OCI-LY1 (cell line): ENCODE data around the gene OSR1.

Experiments used
- H2AFZ ChIP-seq: fragments of 200-600 bp; sonication (generic), shearing (Covaris generic); 2 replicates; pipeline ENCODE4 v1.6.0; 2014; ENCODE audit warnings: antibody characterized with exemption, mild to moderate bottlenecking, low read length
- H3F3A ChIP-seq: fragments of 200-600 bp; sonication (generic), shearing (Covaris generic); 2 replicates; pipeline ENCODE4 v1.6.0; 2014; ENCODE audit warnings: mild to moderate bottlenecking, antibody characterized with exemption, low read length, moderate library complexity; ENCODE audit not compliant: insufficient read depth
- H3K27ac ChIP-seq: fragments of 200-600 bp; sonication (generic); 2 replicates; pipeline ENCODE4 v1.5.1; 2014; ENCODE audit warnings: low read length, mixed run types, mild to moderate bottlenecking, low read depth; ENCODE audit not compliant: poor library complexity, severe bottlenecking
- H3K27me3 ChIP-seq: fragments of 200-600 bp; sonication (generic); 2 replicates; pipeline ENCODE4 v1.6.0; 2014; ENCODE audit warnings: antibody characterized with exemption, mild to moderate bottlenecking, low read length, moderate library complexity; ENCODE audit not compliant: insufficient read depth
- H3K36me3 ChIP-seq: fragments of 200-600 bp; sonication (generic); 2 replicates; pipeline ENCODE4 v1.6.1; 2014; ENCODE audit warnings: mild to moderate bottlenecking, antibody characterized with exemption, low read length, moderate library complexity, mixed read lengths; ENCODE audit not compliant: insufficient read depth
- H3K4me1 ChIP-seq: fragments of 200-600 bp; sonication (generic); 2 replicates; pipeline ENCODE4 v1.5.1; 2014; ENCODE audit warnings: mild to moderate bottlenecking, low read length, moderate library complexity; ENCODE audit not compliant: insufficient read depth, severe bottlenecking
- H3K4me2 ChIP-seq: fragments of 200-600 bp; sonication (generic), shearing (Covaris generic); 2 replicates; pipeline ENCODE4 v1.6.1; 2014; ENCODE audit warnings: low read length
- H3K4me3 ChIP-seq: fragments of 200-600 bp; sonication (generic); 2 replicates; pipeline ENCODE4 v1.5.1; 2014; ENCODE audit warnings: low read length, low read depth, mild to moderate bottlenecking, mixed read lengths; ENCODE audit not compliant: poor library complexity, severe bottlenecking
- H3K79me2 ChIP-seq: fragments of 200-600 bp; shearing (Covaris generic); 2 replicates; pipeline ENCODE4 v1.6.1; 2016; ENCODE audit warnings: mixed run types, low read length, mixed read lengths; ENCODE audit not compliant: insufficient read depth
- H3K9ac ChIP-seq: fragments of 200-600 bp; sonication (generic), shearing (Covaris generic); 2 replicates; pipeline ENCODE4 v1.6.1; 2014; ENCODE audit warnings: mild to moderate bottlenecking, low read length, mixed read lengths
- H3K9me2 ChIP-seq: fragments of 200-600 bp; sonication (generic), shearing (Covaris generic); 2 replicates; pipeline ENCODE4 v1.6.1; 2014; ENCODE audit warnings: low read depth, mild to moderate bottlenecking, low read length, mixed read lengths
- H3K9me3 ChIP-seq: fragments of 200-600 bp; shearing (Covaris generic); 2 replicates; pipeline ENCODE4 v1.6.1; 2014; ENCODE audit warnings: low read length, mixed read lengths
- H4K20me1 ChIP-seq: fragments of 200-600 bp; sonication (generic), shearing (Covaris generic); 2 replicates; pipeline ENCODE4 v1.6.0; 2016; ENCODE audit warnings: mild to moderate bottlenecking, low read length; ENCODE audit not compliant: insufficient read depth
- EZH2 ChIP-seq: fragments of 200-600 bp; sonication (generic), shearing (Covaris generic); IDR thresholded peaks from 2 replicates; pipeline ENCODE4 v1.8.0; 2017; ENCODE audit warnings: borderline replicate concordance, mixed run types, mild to moderate bottlenecking, antibody characterized with exemption, low read length, moderate library complexity, mixed read lengths
- TF ChIP-seq, protein P1 (sequence below): fragments of 200-600 bp; sonication (generic), shearing (Covaris generic); IDR thresholded peaks from 2 replicates; pipeline ENCODE4 v1.5.1; 2017; ENCODE audit warnings: mild to moderate bottlenecking, antibody characterized with exemption, low read length, moderate library complexity, mixed read lengths

The OSR1 gene

DNA sequence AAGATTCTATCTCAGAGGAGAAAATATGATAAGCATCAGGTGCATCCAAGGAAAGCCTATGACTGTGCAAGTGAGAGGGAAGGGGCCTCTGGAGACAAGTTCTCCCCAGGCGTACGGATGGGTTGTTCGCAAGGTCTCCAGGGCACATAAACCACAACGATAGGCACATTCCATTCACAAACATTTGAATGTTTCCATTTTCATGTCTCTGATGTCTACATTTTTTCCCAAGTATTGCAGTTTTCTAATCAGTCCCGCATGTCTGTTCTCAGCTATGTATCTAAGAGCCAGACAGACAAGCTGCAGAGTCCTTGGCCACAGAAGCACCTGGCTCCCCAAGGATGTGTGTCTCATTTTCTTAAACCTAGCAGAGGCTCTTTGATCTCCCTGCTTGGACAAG lies 28.0 kb downstream of the OSR1 start:
- no peaks in the 10 kb centered on the region for H3K4me1 ChIP-seq
- no peaks in the 10 kb centered on the region for H3K9me3 ChIP-seq

DNA sequence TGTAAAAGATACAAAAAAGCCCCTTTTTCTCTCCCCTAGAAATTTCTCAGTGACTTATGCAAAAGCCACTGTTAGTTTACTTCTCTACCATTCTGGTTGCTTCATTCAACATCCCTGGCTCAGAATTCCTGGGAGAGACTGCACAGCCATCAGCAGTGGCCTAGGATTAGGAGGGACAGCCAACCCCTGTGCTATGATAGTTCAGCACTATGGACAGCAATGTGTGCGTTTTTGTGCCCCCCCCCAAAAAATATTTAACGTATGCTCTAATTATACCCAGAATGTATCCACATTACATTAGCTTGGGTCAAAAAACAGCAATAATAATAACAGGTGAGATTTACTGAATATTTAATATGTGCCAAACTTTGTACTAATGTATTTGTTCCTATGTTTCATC lies 29.0 kb downstream of the OSR1 start:
- Histone ChIP-seq H2AFZ (no peak overlapping the region), H3K27ac (no peak overlapping the region), H3K4me3 (no peak overlapping the region), H3F3A (no peaks in the 10 kb centered on the region), H3K9me3 (no peaks in the 10 kb centered on the region), H3K27me3 (no peaks in the 10 kb centered on the region), H3K4me1 (no peaks in the 10 kb centered on the region), H3K4me2 (no peak overlapping the region), H3K9ac (no peak overlapping the region), H3K36me3 (no peaks in the 10 kb centered on the region), H4K20me1 (no peaks in the 10 kb centered on the region), H3K9me2 (no peaks in the 10 kb centered on the region), H3K79me2 (no peaks in the 10 kb centered on the region)
- no peak for TF ChIP-seq EZH2
- TF ChIP-seq, protein P1, sequence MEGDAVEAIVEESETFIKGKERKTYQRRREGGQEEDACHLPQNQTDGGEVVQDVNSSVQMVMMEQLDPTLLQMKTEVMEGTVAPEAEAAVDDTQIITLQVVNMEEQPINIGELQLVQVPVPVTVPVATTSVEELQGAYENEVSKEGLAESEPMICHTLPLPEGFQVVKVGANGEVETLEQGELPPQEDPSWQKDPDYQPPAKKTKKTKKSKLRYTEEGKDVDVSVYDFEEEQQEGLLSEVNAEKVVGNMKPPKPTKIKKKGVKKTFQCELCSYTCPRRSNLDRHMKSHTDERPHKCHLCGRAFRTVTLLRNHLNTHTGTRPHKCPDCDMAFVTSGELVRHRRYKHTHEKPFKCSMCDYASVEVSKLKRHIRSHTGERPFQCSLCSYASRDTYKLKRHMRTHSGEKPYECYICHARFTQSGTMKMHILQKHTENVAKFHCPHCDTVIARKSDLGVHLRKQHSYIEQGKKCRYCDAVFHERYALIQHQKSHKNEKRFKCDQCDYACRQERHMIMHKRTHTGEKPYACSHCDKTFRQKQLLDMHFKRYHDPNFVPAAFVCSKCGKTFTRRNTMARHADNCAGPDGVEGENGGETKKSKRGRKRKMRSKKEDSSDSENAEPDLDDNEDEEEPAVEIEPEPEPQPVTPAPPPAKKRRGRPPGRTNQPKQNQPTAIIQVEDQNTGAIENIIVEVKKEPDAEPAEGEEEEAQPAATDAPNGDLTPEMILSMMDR, result no peak

More for the DNA sequence above, 28.0 kb downstream of the OSR1 start:
- Histone ChIP-seq H3K9me2 (no peaks in the 10 kb centered on the region), H3K4me3 (no peak overlapping the region), H3K9ac (no peak overlapping the region), H4K20me1 (no peaks in the 10 kb centered on the region), H2AFZ (no peak overlapping the region), H3K27me3 (no peaks in the 10 kb centered on the region), H3K27ac (no peak overlapping the region), H3F3A (no peaks in the 10 kb centered on the region), H3K4me2 (no peak overlapping the region), H3K79me2 (no peaks in the 10 kb centered on the region), H3K36me3 (no peaks in the 10 kb centered on the region)
- no peak for TF ChIP-seq EZH2

DNA sequence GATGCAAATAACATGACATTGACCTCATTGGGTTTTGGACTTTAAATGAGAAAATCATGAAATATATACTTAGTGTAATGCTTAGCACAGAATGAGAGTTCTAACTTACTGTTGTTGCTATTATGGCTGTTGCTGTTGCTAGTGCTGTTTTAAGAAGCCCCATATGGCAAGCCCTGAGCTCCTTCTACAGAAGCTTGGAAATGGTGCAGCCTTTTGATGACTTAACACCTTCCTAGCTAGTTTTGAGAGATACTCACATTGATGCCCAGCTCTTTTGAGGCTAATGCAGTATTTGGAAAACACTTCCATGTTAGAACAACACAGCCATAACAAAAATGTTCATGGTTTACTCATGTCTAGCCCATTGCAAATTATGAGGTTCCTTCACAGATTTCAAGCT lies 30.9 kb downstream of the OSR1 start:
- no peak for TF ChIP-seq EZH2
- TF ChIP-seq, protein P1, result no peak
- H3K9me3 ChIP-seq, result no peaks in the 10 kb centered on the region
- no peaks in the 10 kb centered on the region for H3F3A ChIP-seq
- H3K9me2 ChIP-seq, result no peaks in the 10 kb centered on the region
- no peaks in the 10 kb centered on the region for H3K4me1 ChIP-seq
- H4K20me1 ChIP-seq, result no peaks in the 10 kb centered on the region
- H3K79me2 ChIP-seq, result no peaks in the 10 kb centered on the region
- H3K27me3 ChIP-seq, result no peaks in the 10 kb centered on the region
- no peaks in the 10 kb centered on the region for H3K36me3 ChIP-seq
- H3K4me2 ChIP-seq, result no peak overlapping the region
- no peak overlapping the region for H2AFZ ChIP-seq
- H3K9ac ChIP-seq, result no peak overlapping the region
- H3K27ac ChIP-seq, result no peak overlapping the region
- no peak overlapping the region for H3K4me3 ChIP-seq

DNA sequence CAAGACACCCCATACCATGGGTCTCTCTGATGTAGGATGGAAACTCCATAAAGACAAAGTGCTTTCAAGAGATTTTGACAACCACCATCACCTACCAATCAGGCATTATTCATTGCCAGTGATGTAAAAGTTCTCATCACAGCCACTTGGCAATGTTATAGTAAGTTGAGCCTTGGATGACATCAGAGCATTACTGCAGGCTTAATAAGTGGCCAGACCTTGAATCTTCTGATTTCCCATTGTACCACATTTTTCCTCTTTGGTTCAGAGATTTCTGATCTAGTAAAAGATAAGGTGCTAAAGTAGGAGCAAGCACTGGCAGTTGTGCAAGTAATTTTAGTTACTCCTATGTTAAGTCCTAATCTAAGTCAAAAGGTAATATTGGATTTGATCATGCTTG lies 36.5 kb downstream of the OSR1 start:
- TF ChIP-seq, protein P1, result no peak
- no peak for TF ChIP-seq EZH2
- no peaks in the 10 kb centered on the region for H3K79me2 ChIP-seq
- no peak overlapping the region for H3K4me3 ChIP-seq
- H3K9me2 ChIP-seq, result no peaks in the 10 kb centered on the region
- H3K9me3 ChIP-seq, result no peaks in the 10 kb centered on the region
- H3K36me3 ChIP-seq, result no peaks in the 10 kb centered on the region
- no peaks in the 10 kb centered on the region for H3K4me1 ChIP-seq
- no peak overlapping the region for H3K9ac ChIP-seq
- H3K4me2 ChIP-seq, result no peak overlapping the region
- H3F3A ChIP-seq, result no peaks in the 10 kb centered on the region
- H4K20me1 ChIP-seq, result no peaks in the 10 kb centered on the region
- no peaks in the 10 kb centered on the region for H3K27me3 ChIP-seq
- no peak overlapping the region for H3K27ac ChIP-seq
- H2AFZ ChIP-seq, result no peak overlapping the region
